Stimulated activated CD8-positive, alpha-beta memory T cell treated with anti-CD3 and anti-CD28 coated beads, Interleukin-15, amount 100 ng/mL, for 48 hours (primary cell): ENCODE measurements around the gene TAOK1.

Source experiments
- DNase-seq, 2 donors: peaks; one replicate each; pipeline ENCODE4 v3.0.0-alpha.2; 2020; ENCODE audit warnings: low read depth in 2 of 2

TAOK1 gene

DNA sequence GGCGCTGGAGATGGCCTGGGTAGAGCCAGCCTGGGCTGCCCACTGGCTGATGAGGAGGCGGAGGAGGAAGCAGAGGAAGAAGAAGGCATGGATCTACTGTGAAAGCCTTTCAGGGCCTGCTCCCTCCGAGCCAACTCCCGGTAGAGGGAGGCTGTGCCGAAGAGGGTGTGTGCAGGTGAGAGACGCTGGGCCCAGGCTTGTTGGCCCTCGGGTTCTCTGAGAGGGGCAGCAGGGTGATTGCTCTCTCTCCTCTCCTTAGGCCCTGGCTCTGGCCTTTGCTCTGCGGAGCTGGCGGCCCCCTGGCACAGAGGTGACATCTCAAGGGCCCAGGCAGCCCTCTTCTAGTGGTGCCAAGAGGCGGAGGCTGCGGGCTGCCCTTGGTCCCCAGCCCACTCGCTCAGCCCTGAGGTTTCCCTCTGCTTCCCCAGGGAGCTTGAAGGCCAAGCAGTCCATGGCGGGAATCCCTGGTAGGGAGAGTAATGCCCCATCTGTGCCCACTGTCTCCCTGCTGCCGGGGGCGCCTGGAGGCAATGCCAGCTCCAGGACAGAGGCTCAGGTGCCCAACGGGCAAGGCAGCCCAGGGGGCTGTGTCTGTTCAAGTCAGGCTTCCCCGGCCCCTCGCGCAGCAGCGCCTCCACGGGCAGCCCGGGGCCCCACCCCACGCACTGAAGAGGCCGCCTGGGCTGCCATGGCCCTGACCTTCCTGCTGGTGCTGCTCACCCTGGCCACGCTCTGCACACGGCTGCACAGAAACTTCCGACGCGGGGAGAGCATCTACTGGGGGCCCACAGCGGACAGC lies 181.9 kb downstream of the TAOK1 start:
- no peak for DNase-seq

DNA sequence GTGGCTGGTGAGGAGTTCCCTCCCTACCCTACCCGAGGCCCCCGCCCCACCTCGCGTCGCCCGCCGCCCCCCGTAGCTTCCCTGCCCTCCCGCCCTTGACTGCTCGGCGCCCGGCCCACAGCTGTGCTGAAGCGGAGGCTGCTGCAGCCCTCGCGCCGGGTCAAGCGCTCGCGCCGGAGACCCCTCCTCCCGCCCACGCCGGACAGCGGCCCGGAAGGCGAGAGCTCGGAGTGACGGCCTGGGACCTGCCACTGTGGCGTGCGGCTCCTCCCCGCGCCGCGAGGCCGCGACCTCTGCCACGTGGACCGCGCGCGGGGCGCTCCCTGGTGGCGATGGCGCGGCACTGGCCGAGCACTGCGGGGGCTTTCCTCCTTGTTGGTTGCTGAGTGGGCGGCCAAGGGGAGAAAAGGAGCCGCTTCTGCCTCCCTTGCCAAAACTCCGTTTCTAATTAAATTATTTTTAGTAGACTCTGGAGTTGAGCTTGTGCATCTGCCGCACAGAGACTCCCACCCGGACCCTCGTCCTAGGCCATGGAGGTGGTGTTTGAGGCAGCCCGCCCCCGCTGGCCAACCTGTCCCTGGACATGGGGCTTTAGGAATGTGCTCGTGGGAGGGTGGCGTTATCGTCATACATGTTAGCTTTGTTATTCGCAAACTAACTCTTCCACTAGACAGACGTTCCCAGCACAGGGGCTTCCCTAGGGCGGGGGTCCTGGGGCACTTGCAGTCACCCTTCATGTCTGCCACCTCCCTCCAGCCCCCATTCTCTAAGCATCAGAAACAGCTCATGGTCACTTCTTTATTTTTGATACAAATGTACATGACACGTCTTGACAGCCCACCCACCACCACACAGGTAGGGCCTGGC lies 182.8 kb downstream of the TAOK1 start:
- DNase-seq = peak in 1 of 2 donors; percentile 61

DNA sequence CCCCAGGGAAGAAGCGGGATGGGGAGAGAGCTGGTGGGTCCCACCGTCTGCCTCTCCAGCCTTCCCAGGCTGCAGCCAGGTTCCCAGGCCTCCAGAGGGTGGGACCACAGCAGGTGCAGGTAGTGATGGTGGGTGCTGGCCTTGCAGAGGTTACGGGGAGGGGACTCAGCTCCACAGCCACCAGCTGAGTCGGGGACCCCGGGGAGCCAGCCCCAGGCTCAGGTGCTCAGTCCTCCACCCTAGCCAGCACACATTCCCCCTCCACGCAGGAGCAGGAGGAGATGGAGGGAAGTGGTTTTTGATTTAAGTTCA lies 183.4 kb downstream of the TAOK1 start:
- no peak for DNase-seq

DNA sequence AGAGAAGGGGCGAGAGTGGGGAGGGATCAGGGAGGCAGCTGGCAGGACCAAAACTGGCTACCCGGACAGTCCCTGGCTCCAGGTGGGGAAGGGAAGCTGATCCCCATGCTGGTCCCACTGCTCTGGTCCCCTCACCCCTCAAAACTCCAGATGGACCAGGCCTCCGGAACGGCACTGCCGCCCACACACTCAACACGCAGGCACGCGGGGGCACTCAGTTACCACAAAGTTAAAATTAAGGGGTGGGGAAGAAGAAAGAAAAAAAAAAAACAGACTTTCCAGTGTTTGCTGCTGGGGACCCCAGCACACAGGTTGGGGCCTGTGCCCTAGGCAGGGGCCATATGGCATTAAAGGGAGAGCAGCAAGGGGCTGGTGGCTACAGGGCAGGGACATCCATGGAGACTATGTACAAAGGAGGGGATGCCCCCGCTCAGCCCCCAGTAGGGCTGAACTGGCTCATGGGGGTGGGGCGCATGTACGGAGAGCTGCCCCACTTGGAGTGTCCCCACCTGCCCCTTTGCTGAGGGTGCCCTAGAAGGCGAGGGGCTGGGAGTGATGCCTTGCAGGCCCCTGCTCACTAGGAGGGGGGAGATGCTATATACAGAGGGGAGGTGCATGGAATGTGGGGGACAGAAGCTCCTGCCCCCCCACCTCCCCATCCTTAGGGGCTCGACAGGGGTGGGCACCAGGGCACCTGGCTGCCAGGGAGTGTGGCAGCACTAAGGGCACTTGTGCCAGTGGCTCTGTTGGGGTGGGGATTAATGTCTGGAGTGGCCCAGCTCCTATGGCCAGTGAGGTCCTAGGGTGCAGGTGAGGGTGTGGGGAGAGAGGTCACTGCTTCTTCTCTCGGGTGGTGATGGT lies 183.9 kb downstream of the TAOK1 start:
- no peak for DNase-seq

GRCh38 chr17:29574732-29575510 lies 184.8 kb downstream of the TAOK1 start:
- DNase-seq = no peak

- DNase-seq = no peak
Observed at GRCh38 chr17:29575511-29576213, 185.5 kb downstream of the TAOK1 start.

DNA sequence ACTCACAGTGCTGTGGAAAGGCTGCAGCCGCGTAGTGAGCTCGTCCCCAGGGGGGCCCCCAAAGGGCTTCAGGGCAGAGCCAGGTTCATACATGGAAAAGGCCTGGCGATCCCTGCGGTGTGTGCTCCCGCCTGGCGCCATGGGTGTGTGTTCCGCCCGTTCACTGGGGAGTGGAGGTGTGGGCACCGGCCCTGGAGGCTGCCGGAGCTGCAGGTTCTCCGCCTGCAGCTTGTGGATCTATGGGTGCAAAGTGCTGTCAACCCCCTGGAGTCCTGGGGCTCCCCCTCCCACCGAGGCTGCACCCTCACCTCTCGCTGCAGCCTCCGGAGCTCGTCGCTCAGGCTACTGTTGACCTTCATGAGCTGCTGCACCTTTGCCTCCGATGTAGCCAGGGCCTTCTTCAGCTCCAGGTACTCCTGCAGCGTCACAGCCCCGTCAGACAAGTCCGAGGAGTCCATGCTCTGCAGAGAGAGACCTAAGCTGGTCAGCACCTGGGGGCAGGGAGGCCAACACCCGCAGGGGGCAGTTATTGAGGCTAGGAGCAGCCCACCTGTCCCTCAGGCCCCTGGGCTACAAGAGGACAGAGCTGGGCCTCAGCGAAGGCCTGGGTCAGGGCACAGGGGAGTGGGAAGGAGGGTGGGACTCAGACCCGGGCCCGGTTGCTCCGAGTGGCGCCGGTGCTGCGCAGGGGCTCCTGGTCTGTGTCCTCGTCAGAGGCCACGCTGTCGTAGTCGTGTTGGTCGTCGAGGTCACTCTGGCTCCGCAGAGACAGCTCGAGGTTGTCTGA lies 186.2 kb downstream of the TAOK1 start:
- DNase-seq = no peak

GRCh38 chr17:29577001-29577370 lies 186.8 kb downstream of the TAOK1 start:
- no peak for DNase-seq

DNA sequence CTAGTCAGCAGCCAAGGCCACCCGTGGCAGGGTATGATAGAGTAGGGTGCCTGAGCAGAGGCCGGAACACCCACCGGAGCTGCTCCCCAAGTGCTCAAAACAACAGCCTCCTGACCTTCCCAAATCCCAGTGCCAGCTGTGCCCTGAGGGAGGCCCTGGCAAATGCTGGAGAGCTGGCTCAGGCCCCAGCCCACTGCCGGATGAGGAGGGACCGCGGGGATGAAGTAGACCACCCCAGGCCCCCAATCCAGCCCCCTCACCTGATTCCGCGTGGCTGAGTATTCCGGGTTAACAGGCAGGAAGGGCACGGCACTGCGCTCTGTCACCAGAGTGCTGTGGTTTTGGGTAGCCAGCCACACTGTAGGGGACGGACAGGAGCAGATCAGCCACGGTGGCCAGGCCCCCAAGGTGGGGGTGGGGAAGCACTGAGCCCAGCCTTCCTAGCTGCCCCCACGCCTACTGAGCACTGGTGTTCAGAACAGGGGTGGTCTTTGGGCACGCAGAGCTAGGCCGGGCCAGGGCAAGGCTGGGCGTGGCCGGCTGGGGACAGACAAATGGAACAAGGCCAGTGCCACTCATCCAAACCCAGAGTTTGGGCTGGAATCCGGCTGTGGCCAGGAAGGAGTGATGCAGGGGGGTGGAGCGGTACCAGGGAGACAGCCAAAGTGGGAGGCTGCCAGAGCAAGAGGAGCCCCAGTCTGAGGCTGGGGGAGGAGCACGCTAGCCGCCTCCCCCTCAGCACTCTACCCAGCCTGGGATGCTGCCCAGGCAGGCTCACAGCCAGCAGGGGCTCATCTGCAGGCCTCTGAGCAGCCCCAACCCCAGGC lies 187.4 kb downstream of the TAOK1 start:
- DNase-seq = no peak

- DNase-seq = no peak
Observed at GRCh38 chr17:29578626-29579485, 188.7 kb downstream of the TAOK1 start.

- DNase-seq = peak; percentile 80 to 81
Observed at GRCh38 chr17:29579866-29580771, 190.0 kb downstream of the TAOK1 start.

DNA sequence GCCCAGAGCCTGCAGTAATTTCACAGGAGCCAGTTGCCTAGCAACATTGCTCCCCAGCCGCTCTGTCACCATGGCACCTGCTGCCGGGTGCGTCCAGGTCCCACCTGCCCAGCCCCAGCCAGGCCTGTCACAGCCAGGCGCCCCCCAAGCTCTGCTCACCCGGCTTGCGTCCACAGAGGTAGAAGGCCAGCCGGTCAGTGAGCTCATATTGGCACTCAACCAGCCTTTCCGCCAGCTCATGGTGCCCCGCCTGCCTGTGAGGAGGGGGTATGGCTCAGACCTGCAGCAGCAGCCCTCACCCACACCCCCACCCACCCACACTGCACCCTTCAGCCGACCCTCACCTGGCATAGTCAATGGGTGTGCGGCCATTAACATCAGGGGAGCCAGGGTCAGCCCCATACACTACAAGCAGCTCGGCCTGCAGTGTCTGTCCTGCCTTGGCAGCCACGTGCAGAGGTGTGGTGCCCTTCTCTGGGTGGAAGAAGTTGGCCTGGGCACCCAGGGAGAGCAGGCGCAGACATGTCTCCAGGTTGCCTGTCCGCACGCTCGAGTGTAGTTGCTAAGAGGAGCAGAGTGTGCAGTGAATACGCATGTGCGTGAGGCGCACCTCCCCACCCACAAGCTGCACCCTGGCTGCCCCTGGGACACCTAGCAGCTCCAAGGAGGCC lies 191.6 kb downstream of the TAOK1 start:
- no peak for DNase-seq

- DNase-seq = no peak
Observed at GRCh38 chr17:29582254-29582765, 192.1 kb downstream of the TAOK1 start.

DNA sequence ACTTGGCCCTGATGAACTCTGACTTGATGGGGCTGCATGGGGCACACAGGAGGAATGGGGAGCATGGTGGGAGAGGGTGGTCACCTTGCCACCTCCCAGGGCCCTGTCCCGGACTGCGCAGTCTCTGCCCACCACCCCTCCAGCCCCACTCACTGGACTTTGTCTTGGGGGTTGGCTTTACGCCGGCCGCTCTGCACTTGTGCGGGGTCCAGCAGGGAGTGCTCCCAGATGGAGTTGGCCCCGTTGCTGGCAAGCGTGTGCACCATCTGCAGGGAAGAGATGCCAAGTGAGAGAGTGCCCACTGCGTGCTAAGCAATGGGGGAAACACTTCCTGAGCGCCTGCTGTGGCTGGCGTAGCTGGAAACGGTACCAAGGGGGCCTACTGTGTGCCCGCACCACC lies 192.6 kb downstream of the TAOK1 start:
- DNase-seq = no peak

GRCh38 chr17:29583324-29584248 lies 193.4 kb downstream of the TAOK1 start:
- no peak for DNase-seq
